Testis (tissue), 2 donors: ENCODE results near the gene ELK4.

Source experiments
- CTCF ChIP-seq, 3 experiments: fragments of 450-650 bp in 2 of 3; fragments of 200-600 bp in 1 of 3; sonication (generic) in 1 of 3; IDR thresholded peaks; one replicate each; pipeline ENCODE4 v1.5.1; 2016 to 2019; ENCODE audit warnings: antibody characterized with exemption in 3 of 3, mild to moderate bottlenecking in 2 of 3, moderate library complexity in 1 of 3
- POLR2A ChIP-seq: fragments of 450-650 bp; IDR thresholded peaks from one replicate; pipeline ENCODE4 v1.6.1; 2017; ENCODE audit warnings: antibody characterized with exemption, mild to moderate bottlenecking, moderate library complexity

- TF ChIP-seq POLR2A (no peak), CTCF (IDR thresholded peaks at IDR 0.05) (no peak)
Measured at GRCh38 chr1:205632669-205633169, 908 bp upstream of the ELK4 start.
